GM19239 (cell line): Measurements from ENCODE around the gene CYBA.

ENCODE experiments used
- DNase-seq: peaks from one replicate; pipeline ENCODE4 v3.0.0; 2011; ENCODE audit warnings: low spot score; ENCODE audit not compliant: insufficient read length
- FAIRE-seq: peaks from 2 replicates; lab custom pipeline; 2011; peaks lifted over from hg19 to GRCh38; lab: Jason Lieb, UNC

The CYBA gene

DNA sequence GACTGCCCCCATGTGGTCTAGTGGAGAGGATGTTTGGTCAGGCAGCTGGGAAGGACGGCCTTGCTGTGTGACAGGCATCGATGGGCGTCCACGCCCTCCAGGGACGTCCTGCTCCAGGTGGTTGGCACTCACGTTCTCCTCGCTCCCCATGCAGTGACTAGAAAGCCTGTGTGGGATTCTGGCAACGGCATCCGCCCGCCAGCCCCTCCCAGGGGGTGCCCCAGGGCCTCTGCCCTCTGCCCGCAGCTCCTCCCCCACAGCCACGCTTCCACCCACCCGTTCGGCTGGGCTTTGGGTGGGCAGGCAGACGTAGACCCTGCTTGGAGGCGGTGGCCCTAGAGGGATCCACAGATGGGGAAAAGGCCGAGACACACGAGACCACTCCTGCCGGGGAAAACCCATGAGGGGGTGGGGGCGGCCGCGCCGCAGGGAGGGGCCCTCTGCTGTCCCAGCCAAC, 17.1 kb downstream of the CYBA start:
- FAIRE-seq (peak; percentile 77), DNase-seq (peak; percentile 85)

DNA sequence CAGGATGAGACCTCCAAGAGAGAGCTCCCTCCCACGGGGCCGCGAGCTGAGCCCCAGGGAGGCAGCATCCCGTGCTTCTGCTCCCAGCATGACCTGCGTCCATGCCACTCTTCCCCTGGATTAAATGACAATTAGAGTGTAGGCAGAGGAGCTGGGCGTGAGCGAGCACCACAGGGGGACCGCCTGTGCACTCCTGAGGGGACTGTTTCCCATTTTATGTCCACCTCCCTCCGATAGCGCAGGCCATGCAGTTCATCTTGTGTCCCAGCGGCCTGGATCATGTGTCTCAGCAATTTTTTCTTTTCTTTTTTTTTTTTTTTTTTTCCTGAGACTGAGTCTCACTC, 18.3 kb downstream of the CYBA start:
- FAIRE-seq: no peak
- no peak for DNase-seq

DNA sequence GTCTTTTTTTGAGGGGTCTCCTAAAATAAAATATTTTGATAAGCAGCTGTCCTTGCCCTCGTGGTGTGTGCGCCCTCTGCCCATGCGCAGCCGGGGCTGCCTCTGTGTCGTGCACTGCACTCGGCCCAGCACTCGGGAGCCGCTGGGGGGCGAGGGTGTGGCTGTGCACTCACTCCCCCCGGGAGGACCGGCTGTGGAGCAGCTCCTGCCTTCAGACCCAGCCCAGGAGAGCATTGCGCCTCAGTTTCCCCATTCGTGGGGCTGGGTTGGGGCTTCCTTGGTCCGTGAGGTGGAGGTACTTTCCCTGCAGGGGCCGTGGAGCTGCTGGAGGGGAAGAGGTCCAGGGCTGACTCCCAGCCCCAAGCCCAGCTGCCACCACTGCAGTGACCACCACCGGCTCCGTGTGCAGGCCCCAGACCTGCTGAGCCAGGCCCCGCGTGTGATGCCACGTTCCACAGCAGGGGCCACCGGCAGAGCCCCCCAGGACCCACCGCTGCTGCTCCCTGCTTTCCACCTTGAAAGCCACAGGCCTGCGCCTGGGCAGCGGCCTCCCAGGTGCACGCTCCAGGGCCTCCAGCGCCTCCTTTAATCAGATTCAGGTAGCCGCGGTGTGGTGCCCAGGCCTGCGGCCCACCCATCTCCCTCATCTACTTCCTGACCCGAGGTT, 18.8 kb downstream of the CYBA start:
- no peak for FAIRE-seq
- DNase-seq: no peak

GRCh38 chr16:88631384-88631783, 19.5 kb downstream of the CYBA start:
- no peak for FAIRE-seq
- no peak for DNase-seq

- DNase-seq: no peak
- no peak for FAIRE-seq
Observed at GRCh38 chr16:88630941-88631340, 19.9 kb downstream of the CYBA start.

GRCh38 chr16:88630433-88630832, 20.4 kb downstream of the CYBA start:
- DNase-seq (no peak), FAIRE-seq (no peak)

GRCh38 chr16:88629835-88630234, 21.0 kb downstream of the CYBA start:
- FAIRE-seq: no peak

GRCh38 chr16:88628512-88628974, 22.3 kb downstream of the CYBA start:
- DNase-seq: no peak
- no peak for FAIRE-seq

More at GRCh38 chr16:88629835-88630234, 21.0 kb downstream of the CYBA start:
- no peak for DNase-seq

DNA sequence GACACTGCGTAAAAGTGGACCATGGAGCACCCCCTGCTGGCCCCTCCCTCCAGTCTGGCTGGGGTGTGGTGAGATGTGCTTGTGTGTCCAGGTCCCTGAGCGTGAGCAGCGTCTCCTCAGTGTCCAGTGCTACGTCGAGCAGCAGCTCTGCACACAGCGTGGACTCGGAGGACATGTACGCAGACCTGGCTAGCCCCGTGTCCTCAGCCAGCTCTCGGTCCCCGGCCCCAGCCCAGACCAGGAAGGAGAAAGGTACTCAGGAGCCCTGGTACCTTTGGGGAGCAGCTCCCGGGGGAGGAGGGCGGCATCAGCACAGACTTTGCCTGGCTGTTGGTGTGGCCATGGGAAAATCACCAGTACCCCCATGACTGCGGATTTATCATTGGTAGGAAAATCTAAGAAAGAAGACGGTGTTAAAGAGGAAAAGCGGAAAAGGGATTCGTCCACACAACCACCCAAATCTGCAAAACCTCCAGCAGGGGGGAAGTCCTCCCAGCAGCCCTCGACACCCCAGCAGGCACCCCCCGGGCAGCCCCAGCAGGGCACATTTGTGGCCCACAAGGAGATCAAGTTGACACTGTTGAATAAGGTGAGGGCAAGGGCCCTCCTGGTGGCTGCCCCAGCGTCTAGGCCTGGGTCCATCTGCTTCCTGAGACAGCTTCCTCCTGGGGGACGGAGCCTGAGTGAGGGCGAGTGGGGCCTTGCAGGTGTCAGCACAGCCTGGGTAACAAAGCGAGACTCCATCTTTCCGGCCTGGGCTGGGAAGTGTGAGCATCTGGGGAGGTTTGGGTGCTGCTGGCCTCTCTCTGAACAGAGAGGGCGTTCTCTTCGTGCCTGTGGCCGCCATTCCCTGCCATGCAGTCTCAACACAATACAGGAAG, 23.1 kb downstream of the CYBA start:
- FAIRE-seq (no peak), DNase-seq (no peak)

DNA sequence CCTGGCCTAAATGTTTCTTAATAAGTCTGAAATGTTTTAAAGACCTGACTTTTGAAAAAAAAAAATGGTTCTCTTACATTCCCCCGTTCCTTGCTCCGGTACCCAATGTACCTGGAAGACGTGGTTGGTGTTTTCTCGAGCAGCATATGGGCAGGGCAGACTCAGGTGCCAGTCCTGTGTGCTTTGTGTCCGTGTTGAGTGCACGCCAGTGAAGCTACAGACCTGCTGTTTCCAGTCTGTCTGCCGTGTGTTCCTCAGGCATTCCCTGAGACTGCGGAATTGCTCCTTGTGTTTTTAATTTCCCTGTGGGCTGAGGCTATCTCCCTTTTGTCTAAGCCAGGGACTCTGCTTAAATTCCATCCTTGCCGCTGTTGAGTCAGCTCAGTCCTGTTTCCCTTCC, 24.2 kb downstream of the CYBA start:
- FAIRE-seq: no peak
- no peak for DNase-seq

DNA sequence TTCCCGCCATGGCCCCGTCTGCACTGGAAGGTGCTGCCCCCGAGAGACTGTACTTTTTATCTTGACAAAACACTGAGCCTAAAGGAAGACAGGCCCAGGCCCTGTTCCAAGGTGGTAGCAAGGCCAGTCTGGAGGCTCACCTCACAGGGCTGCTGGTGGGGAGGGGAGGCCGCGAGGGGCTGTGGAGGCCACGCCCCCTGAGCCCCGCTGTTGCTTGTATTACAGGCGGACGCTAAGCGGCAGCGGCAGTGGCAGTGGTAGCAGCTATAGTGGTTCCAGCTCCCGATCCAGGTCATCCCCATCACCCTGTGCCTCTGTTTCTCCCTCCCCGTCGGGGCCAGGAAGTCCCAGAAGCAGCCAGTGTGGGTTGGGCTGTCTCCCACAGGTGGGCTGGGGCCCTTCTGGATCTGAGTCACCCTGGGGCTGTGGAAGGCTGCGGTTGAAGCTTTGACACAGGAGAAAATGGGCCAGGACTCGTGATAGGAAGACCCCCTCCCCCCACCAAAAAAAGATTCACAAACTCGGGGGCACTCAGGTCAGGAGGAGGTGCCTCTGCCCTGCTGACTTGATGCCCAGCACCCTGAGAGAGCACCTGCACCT, 25.8 kb downstream of the CYBA start:
- DNase-seq (no peak), FAIRE-seq (no peak)

- DNase-seq (no peak), FAIRE-seq (no peak)
Observed at GRCh38 chr16:88624481-88624880, 26.4 kb downstream of the CYBA start.

GRCh38 chr16:88623858-88624257, 27.0 kb downstream of the CYBA start:
- no peak for FAIRE-seq
- no peak for DNase-seq

GRCh38 chr16:88622866-88623265, 28.0 kb downstream of the CYBA start:
- no peak for FAIRE-seq
- DNase-seq: no peak

DNA sequence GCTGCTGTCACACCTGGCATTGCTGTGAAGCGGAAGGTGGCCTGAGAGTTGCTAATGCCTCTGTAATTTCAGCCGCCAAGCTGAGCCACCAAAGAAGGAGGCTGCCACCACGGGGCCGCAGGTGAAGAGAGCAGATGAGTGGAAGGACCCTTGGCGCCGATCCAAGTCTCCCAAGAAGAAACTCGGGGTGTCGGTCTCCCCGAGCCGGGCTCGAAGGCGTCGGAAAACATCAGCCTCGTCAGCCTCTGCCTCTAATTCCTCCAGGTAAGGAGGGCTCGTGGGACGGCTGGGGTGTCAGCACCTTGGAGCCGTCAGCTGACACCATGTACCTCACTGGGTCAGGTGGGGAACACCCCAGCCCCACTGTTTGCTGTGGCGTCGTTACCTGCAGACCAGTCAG, 28.7 kb downstream of the CYBA start:
- FAIRE-seq (no peak), DNase-seq (no peak)

DNA sequence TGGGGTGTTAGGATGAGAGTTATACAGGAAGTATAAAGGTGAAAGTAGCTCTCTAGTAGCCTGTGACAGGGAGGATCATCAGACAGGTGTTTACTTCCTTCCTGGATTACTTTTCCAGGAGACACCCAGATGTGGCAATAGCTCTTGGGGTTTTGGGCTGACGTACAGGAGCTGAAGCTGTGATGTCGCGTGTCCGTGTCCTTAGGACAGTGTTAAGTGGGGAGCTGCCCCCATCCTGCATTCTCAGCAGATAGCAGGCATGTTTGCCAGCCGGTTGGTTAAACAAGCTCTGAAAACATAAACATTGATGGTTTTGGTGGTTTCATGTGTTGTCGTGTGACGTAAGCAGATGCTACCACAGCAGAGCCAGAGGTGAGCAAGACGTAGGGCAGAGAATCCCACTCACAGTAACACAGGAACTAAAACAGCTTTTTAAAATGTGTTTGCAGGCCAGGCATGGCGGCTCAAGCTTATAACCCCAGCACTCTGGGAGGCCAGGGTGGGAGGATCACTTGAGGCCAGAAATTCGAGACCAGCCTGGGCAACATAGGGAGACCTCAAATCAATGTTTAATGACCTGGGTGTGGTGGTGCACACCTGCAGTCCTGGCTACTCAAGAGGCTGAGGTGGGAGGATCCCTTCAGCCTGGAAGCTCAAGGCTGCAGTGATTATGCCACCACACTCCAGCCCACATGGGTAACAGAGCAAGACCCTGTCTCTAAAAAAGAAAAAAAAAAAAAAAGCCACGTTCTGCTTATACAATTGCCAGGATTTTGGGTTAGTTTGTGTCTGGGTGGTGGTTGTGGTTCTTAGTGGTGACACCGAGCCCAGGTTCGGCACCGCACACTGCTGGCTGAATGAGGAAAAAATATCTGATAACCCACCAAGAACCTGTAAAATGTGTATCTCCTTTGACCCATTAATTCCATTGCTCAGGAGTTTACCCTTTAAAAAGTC, 30.7 kb downstream of the CYBA start:
- FAIRE-seq: no peak
- DNase-seq: no peak

GRCh38 chr16:88618956-88619667, 31.7 kb downstream of the CYBA start:
- DNase-seq (no peak), FAIRE-seq (no peak)

- FAIRE-seq: no peak
Observed at GRCh38 chr16:88618182-88618955, 32.5 kb downstream of the CYBA start.

More at GRCh38 chr16:88618182-88618955, 32.5 kb downstream of the CYBA start:
- DNase-seq: no peak
